HS-5 (cell line): ENCODE data around the gene SLCO1B1.
A peak's percentile ranks its signal among the peaks of the same experiment; 100 is the strongest.
"Not testable (repeated sequence)": the region's sequence is repeated elsewhere in the genome, so short reads cannot be mapped to it uniquely, and the experiment has no call there.

Experiments
- DNase-seq: peaks from one replicate; pipeline ENCODE4 v3.0.0-alpha.2; 2012; ENCODE audit warnings: low read depth

Gene SLCO1B1

GRCh38 chr12:21130998-21131397, at the start of gene SLCO1B1:
SLCO1B1 (plus strand) TSS chr12:21131194; CDS start chr12:21141575, 10,381 bp downstream.
- DNase-seq: no peak

- DNase-seq: not testable (repeated sequence)
Measured at GRCh38 chr12:21084753-21085152, 46.2 kb upstream of the SLCO1B1 start.

GRCh38 chr12:21111732-21112131, 19.3 kb upstream of the SLCO1B1 start:
- DNase-seq: no peak

GRCh38 chr12:21113266-21113665, 17.7 kb upstream of the SLCO1B1 start:
- no peak for DNase-seq

- DNase-seq: no peak
Measured at GRCh38 chr12:21117995-21118394, 13.0 kb upstream of the SLCO1B1 start.

- no peak for DNase-seq
Measured at GRCh38 chr12:21118760-21119159, 12.2 kb upstream of the SLCO1B1 start.

- no peak for DNase-seq
Measured at GRCh38 chr12:21129351-21129750, 1.6 kb upstream of the SLCO1B1 start.

GRCh38 chr12:21129906-21130305, 1.1 kb upstream of the SLCO1B1 start:
- DNase-seq: no peak

GRCh38 chr12:21137318-21137999, 6.5 kb downstream of the SLCO1B1 start:
- not testable (repeated sequence) for DNase-seq

GRCh38 chr12:21138016-21138415, 7.0 kb downstream of the SLCO1B1 start:
- DNase-seq: no peak

GRCh38 chr12:21144309-21144708, 13.3 kb downstream of the SLCO1B1 start:
- DNase-seq: peak; percentile 23

- DNase-seq: not testable (repeated sequence)
Measured at GRCh38 chr12:21149861-21150260, 18.9 kb downstream of the SLCO1B1 start.

GRCh38 chr12:21151184-21151583, 20.2 kb downstream of the SLCO1B1 start:
- no peak for DNase-seq

GRCh38 chr12:21155522-21156351, 24.7 kb downstream of the SLCO1B1 start:
- no peak for DNase-seq

- DNase-seq: no peak
Measured at GRCh38 chr12:21165048-21165447, 34.1 kb downstream of the SLCO1B1 start.

GRCh38 chr12:21169878-21170472, 39.0 kb downstream of the SLCO1B1 start:
- DNase-seq: no peak

- no peak for DNase-seq
Measured at GRCh38 chr12:21172079-21172478, 41.1 kb downstream of the SLCO1B1 start.

- peak; percentile 5 for DNase-seq
Measured at GRCh38 chr12:21183721-21184275, 52.8 kb downstream of the SLCO1B1 start.

- DNase-seq: no peak
Measured at GRCh38 chr12:21190016-21190415, 59.0 kb downstream of the SLCO1B1 start.

- not testable (repeated sequence) for DNase-seq
Measured at GRCh38 chr12:21214433-21214832, 83.4 kb downstream of the SLCO1B1 start.

GRCh38 chr12:21219206-21219605, 88.2 kb downstream of the SLCO1B1 start:
- DNase-seq: no peak

- DNase-seq: no peak
Measured at GRCh38 chr12:21220266-21220665, 89.3 kb downstream of the SLCO1B1 start.

- no peak for DNase-seq
Measured at GRCh38 chr12:21221072-21221471, 90.1 kb downstream of the SLCO1B1 start.
